K562 (cell line): ENCODE results near the gene CACNA1S. TPM values are rescaled to one million over a fixed set of nuclear protein-coding genes. Genes with fewer than 3 reads are reported as not detected.

ENCODE experiments used
- ATAC-seq: fragments of 200-7000 bp; cut with Tn5 transposase; 3 replicates; pipeline ENCODE4 v1.9.1; 2020; ENCODE audit warnings: moderate library complexity
- BruUV-seq: library from RNA; stranded (reverse); fragments of 400-500 nt; replicated peaks from 2 replicates; lab custom pipeline; 2021; lab: Mats Ljungman, UMichigan
- CTCF ChIA-PET: fragments of 300-600 bp; formaldehyde crosslinking; extraction: SDS; loops from one replicate; lab custom pipeline; 2021; ENCODE audit warnings: low intra/inter-chr PET ratio; lab: Yijun Ruan, JAX
- POLR2A ChIA-PET: fragments of 300-600, 350-650 bp; sonication (Branson Sonifier 250); formaldehyde crosslinking; extraction: SDS; loops from one replicate; lab custom pipeline; 2021; ENCODE audit warnings: antibody characterized with exemption, inconsistent platforms; lab: Yijun Ruan, JAX
- DNase-seq, 4 experiments: peaks; one replicate each; pipeline versions ENCODE4 v3.0.0 to v3.0.0-alpha.2; 2011 to 2018; ENCODE audit warnings: low spot score in 3 of 4, mixed read lengths in 3 of 4; ENCODE audit errors: extremely low read depth in 1 of 4
- FAIRE-seq: peaks from 2 replicates; lab custom pipeline; 2011; peaks lifted over from hg19 to GRCh38; lab: Jason Lieb, UNC
- H2AFZ ChIP-seq: 2 replicates; pipeline ENCODE4 v1.6.0; 2011; ENCODE audit warnings: low read depth, low read length, control low read depth, inconsistent platforms
- H3K27ac ChIP-seq: fragments of 200-600 bp; 3 replicates; pipeline ENCODE4 v1.8.0; 2011; ENCODE audit warnings: low read depth, mild to moderate bottlenecking, control low read depth, inconsistent platforms, low read length, moderate library complexity, mixed read lengths; ENCODE audit errors: extremely low read depth
- H3K27me3 ChIP-seq, 2 experiments: fragments of 300-600 bp in 1 of 2; 2 replicates in 1 of 2; 3 replicates in 1 of 2; pipeline versions ENCODE4 v1.6.0 to v1.8.0; 2011; ENCODE audit warnings: inconsistent platforms in 2 of 2, low read length in 2 of 2, mild to moderate bottlenecking in 1 of 2, mixed read lengths in 1 of 2, moderate library complexity in 1 of 2; ENCODE audit not compliant: control insufficient read depth in 2 of 2, insufficient read depth in 2 of 2
- H3K36me3 ChIP-seq: fragments of 300-600 bp; 3 replicates; pipeline ENCODE4 v1.8.0; 2011; ENCODE audit warnings: mild to moderate bottlenecking, low read length, inconsistent platforms; ENCODE audit not compliant: control insufficient read depth, insufficient read depth
- H3K4me1 ChIP-seq, 2 experiments: fragments of 200-600 bp in 1 of 2; replicated peaks in 1 of 2; 2 replicates in 1 of 2; 3 replicates in 1 of 2; pipeline versions ENCODE4 v1.5.1 to v1.8.0; 2011; ENCODE audit warnings: inconsistent platforms in 2 of 2, low read length in 2 of 2, mild to moderate bottlenecking in 1 of 2, mixed read lengths in 1 of 2, moderate library complexity in 1 of 2; ENCODE audit not compliant: control insufficient read depth in 2 of 2, insufficient read depth in 2 of 2
- H3K4me2 ChIP-seq: 2 replicates; pipeline ENCODE4 v1.6.1; 2011; ENCODE audit warnings: low read length, control low read depth, inconsistent platforms, mixed read lengths; ENCODE audit not compliant: insufficient read depth
- H3K4me3 ChIP-seq: fragments of 200-600 bp; sonication (generic), shearing (Covaris generic); 2 replicates; pipeline ENCODE4 v1.5.1; 2016; ENCODE audit warnings: control low read depth, inconsistent platforms
- H3K79me2 ChIP-seq: fragments of 200-600 bp; 3 replicates; pipeline ENCODE4 v1.8.0; 2011; ENCODE audit warnings: low read length, inconsistent platforms; ENCODE audit not compliant: control insufficient read depth, insufficient read depth
- H3K9ac ChIP-seq, 2 experiments: 2 replicates each; pipeline versions ENCODE4 v1.6.0 to v1.6.1; 2011; ENCODE audit warnings: low read depth in 2 of 2, low read length in 2 of 2, control low read depth in 1 of 2, inconsistent platforms in 1 of 2, mild to moderate bottlenecking in 1 of 2, mixed read lengths in 1 of 2; ENCODE audit not compliant: insufficient read depth in 1 of 2
- H3K9me1 ChIP-seq: one replicate; pipeline ENCODE4 v1.6.0; 2011; ENCODE audit warnings: inconsistent platforms, mild to moderate bottlenecking, low read length, moderate library complexity; ENCODE audit not compliant: control insufficient read depth, insufficient read depth
- H3K9me3 ChIP-seq: replicated peaks from 2 replicates; pipeline ENCODE4 v1.5.1; 2011; ENCODE audit warnings: low read depth, low read length, inconsistent platforms; ENCODE audit not compliant: control insufficient read depth, insufficient read depth
- H4K20me1 ChIP-seq: replicated peaks from 2 replicates; pipeline ENCODE4 v1.6.1; 2011; ENCODE audit warnings: low read length, inconsistent platforms, mixed read lengths; ENCODE audit not compliant: control insufficient read depth, insufficient read depth
- ATF3 ChIP-seq, 2 experiments: fragments of 450-650 bp in 1 of 2; sonication (generic) in 1 of 2; formaldehyde crosslinking in 1 of 2; IDR thresholded peaks in 1 of 2; conservative IDR thresholded peaks in 1 of 2; 2 replicates each; pipeline versions ENCODE4 v1.6.1 to v1.8.1; 2016 to 2023; ENCODE audit warnings: mild to moderate bottlenecking in 2 of 2, moderate library complexity in 2 of 2, inconsistent platforms in 1 of 2, missing genetic modification reagents in 1 of 2
- CREM ChIP-seq: IDR thresholded peaks from 2 replicates; pipeline ENCODE4 v1.6.1; 2014; ENCODE audit warnings: antibody characterized with exemption, low read depth
- FOSL1 ChIP-seq: fragments of 200-800 bp; sonication (Bioruptor generic); conservative IDR thresholded peaks from 2 replicates; pipeline ENCODE4 v1.6.1; 2016; ENCODE audit warnings: missing genetic modification characterization, missing compliant biosample characterization
- GABPB2 ChIP-seq: fragments of 250-450 bp; sonication (Bioruptor Pico); conservative IDR thresholded peaks from 2 replicates; pipeline ENCODE4 v1.5.1; 2021; ENCODE audit warnings: mild to moderate bottlenecking
- JUND ChIP-seq, 2 experiments: IDR thresholded peaks; 2 replicates in 1 of 2; 3 replicates in 1 of 2; pipeline ENCODE4 v1.6.1; 2011; ENCODE audit warnings: borderline replicate concordance in 2 of 2, low read depth in 2 of 2, low read length in 2 of 2, improper control_type of control experiment in 1 of 2, missing biosample characterization in 1 of 2, missing genetic modification characterization in 1 of 2, missing genetic modification reagents in 1 of 2
- NR2C2 ChIP-seq, 2 experiments: fragments of 200-800 bp in 1 of 2; sonication (Bioruptor generic) in 1 of 2; sonication (generic) in 1 of 2; formaldehyde crosslinking in 1 of 2; IDR thresholded peaks; 2 replicates each; pipeline versions ENCODE4 v1.6.1 to v1.8.0; 2016 to 2022; ENCODE audit warnings: mild to moderate bottlenecking in 1 of 2, missing compliant biosample characterization in 1 of 2, missing genetic modification characterization in 1 of 2, missing genetic modification reagents in 1 of 2
- NRF1 ChIP-seq, 2 experiments: fragments of 450-650 bp; IDR thresholded peaks in 1 of 2; conservative IDR thresholded peaks in 1 of 2; 2 replicates each; pipeline ENCODE4 v1.6.1; 2014; ENCODE audit warnings: mild to moderate bottlenecking in 2 of 2
- PTRF ChIP-seq: fragments of 450-650 bp; IDR thresholded peaks from 2 replicates; pipeline ENCODE4 v1.6.1; 2016; ENCODE audit warnings: mild to moderate bottlenecking, missing genetic modification characterization, missing compliant biosample characterization
- SRSF7 ChIP-seq: fragments of 200-400 bp; formaldehyde crosslinking; optimal IDR thresholded peaks from 2 replicates; pipeline ENCODE3; 2017; ENCODE audit warnings: mild to moderate bottlenecking, low read depth, low read length
- ZNF175 ChIP-seq: fragments of 200-800 bp; sonication (Bioruptor generic); IDR thresholded peaks from 2 replicates; pipeline ENCODE4 v1.6.1; 2016; ENCODE audit warnings: low read depth, mild to moderate bottlenecking, missing genetic modification characterization, missing compliant biosample characterization
- ZNF584 ChIP-seq: fragments of 200-800 bp; sonication (Bioruptor generic); IDR thresholded peaks from 2 replicates; pipeline ENCODE4 v1.6.1; 2016; ENCODE audit warnings: low read depth, mild to moderate bottlenecking, missing genetic modification characterization, missing compliant biosample characterization
- WGBS: fragments of 100-300 bp; shearing (Covaris generic); methylation state at CpG from one replicate; pipeline ENCODE4 v1.1.6; 2016; ENCODE audit warnings: low coverage, mixed read lengths; ENCODE audit not compliant: insufficient coverage; ENCODE audit errors: missing lambda C conversion rate; 5-methylcytosine and 5-hydroxymethylcytosine counted together
- in situ Hi-C: fragments of 300-500 bp; cut with MboI; formaldehyde crosslinking; loops from 4 replicates; pipeline ENCODE4 v1.15.0; 2018; ENCODE audit warnings: inconsistent platforms, mixed read lengths
- intact Hi-C: fragments of 100-400 bp; cut with micrococcal nuclease; formaldehyde crosslinking; loops from 2 replicates; pipeline ENCODE4 v1.14.2; 2022
- polyA plus RNA-seq, 8 experiments: library from polyadenylated mRNA; depleted of rRNA in 4 of 8; stranded (reverse) in 5 of 8; unstranded in 3 of 8; fragments of >200 nt; fragmentation: Nextera tagmentation in 2 of 8; fragmentation: Illumina TruSeq in 1 of 8; extraction: Ambion mirVana in 2 of 8; extraction: Trizol in 1 of 8; gene quantifications; 2 replicates each; pipeline versions ENCODE4 v1.2.1 to v1.2.3, GENCODE V29; 2011 to 2014; ENCODE audit warnings: inconsistent platforms in 1 of 8, missing spikeins in 1 of 8
- total RNA-seq, 7 experiments: library from RNA; depleted of rRNA in 6 of 7; stranded (reverse); fragments of >200 nt in 6 of 7; fragmentation: Illumina TruSeq in 2 of 7; extraction: Trizol in 2 of 7; gene quantifications; 2 replicates each; pipeline versions ENCODE4 v1.2.1 to v1.2.3, GENCODE V29; 2011 to 2021; ENCODE audit warnings: low replicate concordance in 1 of 7
- TF ChIP-seq, protein P1 (sequence below), 2 experiments: fragments of 450-650 bp; IDR thresholded peaks; 2 replicates each; pipeline ENCODE4 v1.6.1; 2016
- TF ChIP-seq, protein P2 (sequence below): fragments of 450-650 bp; IDR thresholded peaks from 2 replicates; pipeline ENCODE4 v1.6.1; 2016

Gene CACNA1S
- total and polyA plus RNA-seq, 9 of the 15 experiments (the other 6 are each of a cell fraction or from before 2014, with no cell fraction given): not detected

- no peak overlapping the region for H3K4me3 ChIP-seq
- H3K9ac ChIP-seq: no peak overlapping the region; a peak in 1 of 4 replicates
- H2AFZ ChIP-seq: no peak overlapping the region
- H3K9me3 ChIP-seq: no peaks in the 10 kb centered on the region
- no peaks in the 10 kb centered on the region for H3K36me3 ChIP-seq
- H3K27me3 ChIP-seq: peaks cover 56 to 87% of the 10 kb centered on the region in 2 experiments
- ChIA-PET POLR2A (interaction anchor here (0.6 to 1.3 kb wide), 3 partner anchors 22 to 60 kb away, joined by 3 to 4 read pairs (median 3); no protein-coding TSS in a partner anchor), CTCF (no interaction called here)
- ATAC-seq (peak; percentile 10; the same call in 2 of the 3 replicates), DNase-seq (no peak), FAIRE-seq (no peak)
- BruUV-seq: no TSS peak
- H3K4me1 ChIP-seq: no peaks in the 10 kb centered on the region
- no peak overlapping the region for H3K27ac ChIP-seq
- no peaks in the 10 kb centered on the region for H3K79me2 ChIP-seq
- 4% methylated on average over 17 of the region's 17 CpGs for WGBS
- intact Hi-C loops (no loop called here), in situ Hi-C loops (no loop called here)
- no peak overlapping the region for H3K4me2 ChIP-seq
- no peaks in the 10 kb centered on the region for H3K9me1 ChIP-seq
- H4K20me1 ChIP-seq: peaks cover 10% of the 10 kb centered on the region; the same call in 1 of the 2 replicates
- TF ChIP-seq ZNF175 (CRISPR knock-in tag) (peak; percentile 54; the same call in 1 of the 2 replicates), JUND (IDR thresholded peaks at IDR 0.05; ENCODE audit: borderline replicate concordance, low read depth, low read length) (0 out of 2 replicates have a peak, but pooled peaks have one; percentile 7), JUND (tag; IDR thresholded peaks at IDR 0.05; ENCODE audit: borderline replicate concordance, low read depth, low read length) (no peak), CREM (peak; percentile 14; the same call in 1 of the 2 replicates), NRF1 (conservative IDR thresholded peaks at IDR 0.05 in 1 of 2, IDR thresholded peaks at IDR 0.05 in 1 of 2) (no peak), PTRF (tag) (no peak), ZNF584 (peak; percentile 74), ATF3 (IDR thresholded peaks at IDR 0.05) (peak; percentile 60; the same call in 1 of the 2 replicates), ATF3 (CRISPR knock-in tag; conservative IDR thresholded peaks at IDR 0.05) (no peak), FOSL1 (tag) (peak; percentile 82), SRSF7 (no peak), GABPB2 (CRISPR knock-in tag) (no peak), NR2C2 (CRISPR knock-in tag; IDR thresholded peaks at IDR 0.05) (no peak), NR2C2 (tag; IDR thresholded peaks at IDR 0.05) (peak; percentile 77; the same call in 1 of the 2 replicates)
- TF ChIP-seq, protein P1, sequence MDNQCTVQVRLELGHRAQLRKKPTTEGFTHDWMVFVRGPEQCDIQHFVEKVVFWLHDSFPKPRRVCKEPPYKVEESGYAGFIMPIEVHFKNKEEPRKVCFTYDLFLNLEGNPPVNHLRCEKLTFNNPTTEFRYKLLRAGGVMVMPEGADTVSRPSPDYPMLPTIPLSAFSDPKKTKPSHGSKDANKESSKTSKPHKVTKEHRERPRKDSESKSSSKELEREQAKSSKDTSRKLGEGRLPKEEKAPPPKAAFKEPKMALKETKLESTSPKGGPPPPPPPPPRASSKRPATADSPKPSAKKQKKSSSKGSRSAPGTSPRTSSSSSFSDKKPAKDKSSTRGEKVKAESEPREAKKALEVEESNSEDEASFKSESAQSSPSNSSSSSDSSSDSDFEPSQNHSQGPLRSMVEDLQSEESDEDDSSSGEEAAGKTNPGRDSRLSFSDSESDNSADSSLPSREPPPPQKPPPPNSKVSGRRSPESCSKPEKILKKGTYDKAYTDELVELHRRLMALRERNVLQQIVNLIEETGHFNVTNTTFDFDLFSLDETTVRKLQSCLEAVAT (IDR thresholded peaks at IDR 0.05): peak in 1 of 2 experiments; percentile 77; a peak in 2 of 4 replicates
- TF ChIP-seq, protein P2, sequence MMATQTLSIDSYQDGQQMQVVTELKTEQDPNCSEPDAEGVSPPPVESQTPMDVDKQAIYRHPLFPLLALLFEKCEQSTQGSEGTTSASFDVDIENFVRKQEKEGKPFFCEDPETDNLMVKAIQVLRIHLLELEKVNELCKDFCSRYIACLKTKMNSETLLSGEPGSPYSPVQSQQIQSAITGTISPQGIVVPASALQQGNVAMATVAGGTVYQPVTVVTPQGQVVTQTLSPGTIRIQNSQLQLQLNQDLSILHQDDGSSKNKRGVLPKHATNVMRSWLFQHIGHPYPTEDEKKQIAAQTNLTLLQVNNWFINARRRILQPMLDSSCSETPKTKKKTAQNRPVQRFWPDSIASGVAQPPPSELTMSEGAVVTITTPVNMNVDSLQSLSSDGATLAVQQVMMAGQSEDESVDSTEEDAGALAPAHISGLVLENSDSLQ: peak; percentile 86
These were observed 15.0 kb downstream of the CACNA1S start for GRCh38 chr1:201096977-201097856.
